GM21723 (cell line): ENCODE measurements around the gene DSC2.
"Not testable (repeated sequence)": the region's sequence is repeated elsewhere in the genome, so short reads cannot be mapped to it uniquely, and the experiment has no call there.

ENCODE experiments used
- ATAC-seq: cut with Tn5 transposase; IDR thresholded peaks from one replicate; pipeline ENCODE4 v1.9.1; 2021; ENCODE audit warnings: mild to moderate bottlenecking, moderate library complexity; ENCODE audit not compliant: unreplicated experiment

DSC2 gene

GRCh38 chr18:31102025-31102684, at the start of gene DSC2:
Gene DSC2, minus strand, starts transcription at chr18:31102421. Its CDS starts 450 bp downstream, at chr18:31101971.
- ATAC-seq: no peak

- ATAC-seq: no peak
Observed at GRCh38 chr18:31149351-31149750, 47.1 kb upstream of the DSC2 start.

- ATAC-seq: no peak
Observed at GRCh38 chr18:31148600-31148999, 46.4 kb upstream of the DSC2 start.

GRCh38 chr18:31146809-31147208, 44.6 kb upstream of the DSC2 start:
- no peak for ATAC-seq

- ATAC-seq: no peak
Observed at GRCh38 chr18:31143025-31143424, 40.8 kb upstream of the DSC2 start.

DNA sequence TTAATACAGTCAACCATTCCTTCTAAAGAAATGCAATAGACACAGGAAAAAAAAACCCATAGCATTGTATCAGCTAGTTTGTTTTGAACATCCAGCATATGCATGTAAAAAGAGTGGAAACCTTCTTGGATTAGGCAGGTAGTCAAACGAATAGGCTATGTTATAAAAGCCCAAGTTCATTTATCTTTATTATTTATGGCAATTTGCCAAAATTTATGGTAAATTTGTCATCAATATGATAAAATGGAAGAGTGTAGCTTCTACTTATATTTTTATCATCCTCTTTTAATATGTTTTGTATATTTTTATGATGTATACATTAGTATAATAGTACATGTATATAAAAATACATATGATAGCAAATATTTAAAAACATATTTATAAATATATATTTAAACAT, 36.5 kb upstream of the DSC2 start:
- ATAC-seq: no peak

DNA sequence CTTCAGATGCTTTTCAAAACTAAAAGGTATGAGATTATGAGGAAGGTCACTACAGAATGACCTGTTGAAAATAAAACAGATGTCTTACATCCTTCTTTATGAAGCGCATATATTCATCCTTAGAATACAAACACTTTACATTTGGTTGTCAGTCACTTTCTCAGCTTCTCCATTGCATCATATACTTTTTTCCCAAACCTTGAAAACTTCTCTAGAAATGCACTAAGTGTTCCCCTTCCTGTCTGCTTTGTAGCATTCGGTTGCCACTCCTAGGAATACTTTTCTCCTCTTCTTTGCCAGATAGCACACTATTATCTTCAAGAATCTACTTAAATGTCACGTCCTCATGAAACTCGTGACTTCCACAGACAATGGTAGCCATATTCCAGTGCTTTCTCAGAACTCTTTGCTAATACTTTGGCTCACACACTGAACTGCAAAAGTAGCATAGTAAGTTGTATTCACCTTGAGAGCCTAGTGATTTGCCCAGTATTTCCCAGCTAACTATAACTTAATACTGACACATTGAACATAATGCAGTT, 32.8 kb upstream of the DSC2 start:
- ATAC-seq: no peak

DNA sequence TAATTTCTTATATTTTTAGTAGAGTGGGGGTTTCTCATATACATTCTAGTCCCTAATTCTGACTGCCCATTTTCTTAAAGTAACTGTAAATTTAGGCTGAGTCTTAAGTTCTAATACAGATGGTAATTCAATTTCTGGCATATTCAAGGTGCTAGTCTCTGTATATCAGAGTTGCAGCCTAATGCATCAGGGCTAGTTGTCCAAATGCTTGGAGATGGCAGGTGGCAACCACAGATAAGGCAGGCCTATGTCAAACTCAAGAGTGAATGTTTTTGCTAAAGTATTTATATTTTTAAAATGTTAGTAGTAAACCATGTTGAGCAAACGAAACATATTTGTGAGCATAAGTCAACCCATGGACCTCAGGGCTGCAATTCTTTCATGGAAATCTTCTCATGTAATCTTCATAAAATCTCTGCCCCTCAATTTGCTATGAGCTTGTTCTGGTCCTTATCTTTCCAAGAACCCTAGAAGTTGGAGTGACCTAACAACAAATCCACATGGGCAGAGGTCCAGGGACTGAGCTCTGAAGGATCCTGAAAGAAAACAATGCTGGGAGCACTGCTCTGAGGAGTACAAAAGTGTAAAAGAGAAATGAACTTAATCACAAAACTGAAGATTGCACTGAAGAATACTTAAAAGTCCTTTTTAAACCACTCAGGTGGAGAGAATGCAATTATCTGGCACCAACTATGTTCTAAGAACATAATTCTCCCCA, 27.3 kb upstream of the DSC2 start:
- no peak for ATAC-seq

GRCh38 chr18:31125878-31126277, 23.7 kb upstream of the DSC2 start:
- ATAC-seq: no peak

- not testable (repeated sequence) for ATAC-seq
Observed at GRCh38 chr18:31123125-31123524, 20.9 kb upstream of the DSC2 start.

GRCh38 chr18:31120594-31120993, 18.4 kb upstream of the DSC2 start:
- ATAC-seq: no peak

GRCh38 chr18:31116853-31117595, 14.8 kb upstream of the DSC2 start:
- ATAC-seq: no peak

- ATAC-seq: no peak
Observed at GRCh38 chr18:31112804-31113203, 10.6 kb upstream of the DSC2 start.

DNA sequence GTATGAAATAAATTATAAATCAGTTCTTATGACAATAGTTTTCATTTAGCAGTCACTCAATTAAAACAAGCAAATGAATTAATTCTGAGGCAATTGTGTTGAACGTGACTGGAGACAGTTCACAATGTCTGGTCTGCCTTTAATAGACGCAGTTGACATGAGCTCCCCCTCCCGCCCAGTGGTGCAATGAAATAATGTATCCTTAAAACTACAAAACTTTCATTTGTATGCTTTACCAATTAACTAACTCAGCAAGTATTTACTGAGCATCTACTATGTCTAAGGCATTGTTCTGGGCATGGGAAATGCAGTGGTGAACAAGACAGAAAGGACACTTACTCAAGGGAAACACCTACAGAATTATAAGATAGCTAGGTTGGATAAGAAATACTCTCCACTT, 3.5 kb upstream of the DSC2 start:
- no peak for ATAC-seq

DNA sequence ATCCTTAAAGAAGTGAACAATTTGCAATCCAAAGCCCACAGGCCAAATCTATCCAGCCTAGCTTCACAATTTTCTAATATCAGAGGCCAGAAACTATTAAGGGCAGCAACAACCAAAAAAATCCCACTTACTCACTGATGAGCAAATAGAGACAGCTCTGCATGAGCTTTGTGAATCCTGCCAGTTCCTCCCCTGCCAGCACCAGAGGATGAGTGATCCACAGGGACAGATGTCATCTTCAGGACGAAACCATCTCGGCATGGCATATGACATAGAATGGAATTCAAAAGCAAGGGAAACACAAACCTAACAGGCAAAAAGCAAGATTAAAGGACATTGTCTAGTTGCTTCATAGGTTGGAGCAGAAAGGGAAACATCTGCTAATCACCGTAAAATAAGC, 2.2 kb upstream of the DSC2 start:
- ATAC-seq: no peak

DNA sequence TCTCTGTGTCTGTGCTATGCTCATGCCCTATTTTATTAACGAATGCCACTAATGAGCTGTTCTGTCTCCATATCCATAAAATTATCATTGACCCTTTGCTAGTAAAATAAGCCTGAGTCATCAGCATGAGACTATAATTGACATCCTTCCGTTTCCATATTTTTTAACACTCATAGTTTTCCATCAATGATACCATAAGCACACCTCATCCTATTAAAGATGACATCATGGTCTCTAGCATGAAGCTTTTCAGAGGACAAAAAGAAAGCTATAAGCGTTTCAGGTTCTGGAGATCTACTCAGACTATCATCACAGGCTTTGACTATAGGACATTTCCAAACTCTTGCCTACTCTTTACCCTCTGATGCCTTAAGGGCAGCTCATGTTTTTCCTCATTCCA, 1.2 kb upstream of the DSC2 start:
- ATAC-seq: no peak

DNA sequence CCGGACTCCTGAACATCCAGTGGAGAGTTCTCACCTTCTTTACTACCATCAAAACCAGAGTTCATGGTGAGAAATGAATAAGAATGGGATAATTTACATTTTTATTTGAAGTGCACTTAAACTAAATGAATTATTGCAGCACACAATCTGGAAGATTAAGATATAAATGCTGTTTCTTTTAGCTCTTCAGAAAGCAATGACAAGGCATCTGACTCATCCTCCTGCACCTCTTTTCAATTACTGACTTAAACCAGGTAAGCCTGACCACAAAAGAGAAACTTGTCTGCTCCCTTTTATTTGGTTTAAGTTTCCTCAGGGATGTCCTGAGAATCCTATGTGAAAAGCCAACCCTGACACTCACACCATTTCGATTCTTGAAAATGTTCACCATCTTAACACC, 720 bp upstream of the DSC2 start:
- no peak for ATAC-seq

DNA sequence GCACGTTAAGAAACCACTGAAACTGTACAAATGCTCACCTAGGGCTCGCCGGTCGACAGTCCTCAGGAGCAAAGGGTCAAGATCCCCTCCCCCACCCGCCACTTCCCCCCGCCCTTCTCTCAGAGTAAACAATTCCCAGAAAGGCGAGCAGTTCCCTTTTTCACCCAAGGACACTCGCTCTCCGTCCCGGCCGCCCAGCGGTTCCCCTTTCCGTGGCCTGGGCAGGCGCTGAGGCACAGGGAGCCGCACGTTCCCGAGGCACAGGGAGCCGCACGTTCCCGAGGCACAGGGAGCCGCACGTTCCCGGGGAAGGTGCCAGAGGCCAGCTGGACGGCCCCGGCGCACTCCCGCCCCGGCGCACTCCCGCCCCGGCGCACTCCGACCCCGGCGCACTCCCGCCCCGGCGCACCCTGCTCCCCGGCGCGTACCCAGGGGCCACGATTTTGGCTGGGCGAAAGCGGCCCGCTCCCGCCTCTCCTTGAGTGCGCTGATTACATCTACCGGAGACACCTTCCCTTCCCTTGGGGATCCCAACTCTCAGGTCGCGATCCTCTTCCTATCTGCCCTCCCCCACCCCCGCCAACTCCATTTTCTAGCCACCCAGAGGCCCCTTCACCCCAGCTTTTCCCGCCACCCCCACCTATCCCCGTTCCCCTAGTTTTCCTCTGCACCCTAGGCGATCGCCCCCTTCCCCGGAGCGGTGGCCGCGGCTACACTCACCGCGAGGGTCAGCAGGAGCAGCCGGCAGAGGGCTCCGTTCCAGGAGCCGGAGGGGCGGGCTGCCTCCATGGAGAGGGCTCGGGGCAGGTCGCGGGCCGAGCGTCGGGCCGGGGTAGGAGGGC, 817 bp downstream of the DSC2 start:
- ATAC-seq: no peak

DNA sequence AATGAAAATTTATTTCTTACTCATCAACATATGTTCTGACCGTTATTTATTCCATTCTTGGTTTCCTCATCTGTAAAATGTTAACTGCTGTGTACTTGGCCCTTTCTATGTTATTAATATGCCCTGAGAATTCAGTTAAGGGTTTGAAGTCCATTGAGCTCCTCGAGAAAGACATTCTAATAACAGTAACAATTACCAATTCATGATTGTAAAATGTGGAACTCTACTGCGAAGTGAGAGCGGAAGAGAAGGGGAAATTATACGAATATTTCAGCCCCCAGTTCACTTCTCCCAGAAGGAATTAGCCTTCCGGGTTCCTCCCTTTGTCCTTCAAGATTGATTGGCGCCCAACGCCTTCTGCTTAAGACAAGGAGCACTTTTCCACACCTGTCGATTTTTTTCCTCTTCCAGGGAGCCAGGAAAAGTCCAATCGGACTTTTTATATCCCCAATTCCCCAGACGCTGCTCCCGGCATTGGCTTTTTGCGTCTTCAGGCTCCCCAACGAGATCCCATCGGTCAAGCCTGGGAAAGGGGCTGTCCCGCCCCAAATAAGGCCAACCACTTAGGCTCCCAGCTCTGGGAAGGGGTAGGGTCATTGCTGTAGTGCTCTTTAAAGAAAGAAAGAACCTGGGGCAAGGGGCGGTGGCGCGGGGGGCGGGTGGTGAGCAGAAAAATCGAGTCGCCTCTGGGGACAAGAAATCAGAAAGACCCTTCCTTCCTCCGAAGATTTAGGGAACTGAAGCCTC, 1.6 kb downstream of the DSC2 start:
- ATAC-seq: no peak
